Lower leg skin (tissue), 4 donors: Measurements from ENCODE around the gene ZNHIT1. TPM values are rescaled to one million over a fixed set of nuclear protein-coding genes. Genes with fewer than 3 reads are reported as not detected.
"Not testable (repeated sequence)": the region's sequence is repeated elsewhere in the genome, so short reads cannot be mapped to it uniquely, and the experiment has no call there.

Experiments used
- DNase-seq, 2 donors: peaks; one replicate each; pipeline ENCODE4 v3.0.0-alpha.2; 2019; ENCODE audit warnings: low spot score in 2 of 2
- H3K4me3 ChIP-seq: fragments of 200-600 bp; sonication (generic); 2 replicates; pipeline ENCODE4 v1.5.1; 2017; ENCODE audit warnings: mild to moderate bottlenecking, low read depth; ENCODE audit not compliant: poor library complexity, severe bottlenecking
- POLR2A ChIP-seq, 2 donors: fragments of 450-650 bp; IDR thresholded peaks; one replicate each; pipeline ENCODE4 v1.6.1; 2016 to 2017; ENCODE audit warnings: antibody characterized with exemption in 2 of 2, mild to moderate bottlenecking in 1 of 2, moderate library complexity in 1 of 2
- WGBS, 2 donors: methylation state at CpG; one replicate each; pipeline ENCODE4 v1.1.5; 2018; 5-methylcytosine and 5-hydroxymethylcytosine counted together
- intact Hi-C: fragments of 100-400 bp; cut with DNase I; formaldehyde crosslinking; loops from one replicate; pipeline ENCODE4 v1.15.0; 2023; ENCODE audit warnings: low total_unique reads
- total RNA-seq, 4 donors: library from RNA; depleted of rRNA; stranded (reverse); fragments of >200 nt; gene quantifications; one replicate each; pipeline ENCODE4 v1.1.0, GENCODE V29; 2016
- TF ChIP-seq, protein P1 (sequence below), 3 donors: fragments of 450-650 bp; IDR thresholded peaks; one replicate each; pipeline ENCODE4 v1.5.1; 2016; ENCODE audit warnings: antibody characterized with exemption in 3 of 3, mild to moderate bottlenecking in 3 of 3, moderate library complexity in 2 of 3

ZNHIT1 gene
- total RNA-seq, 4 donors from 2014 or later, result 45.3 to 87.6 (median 72.3) TPM

DNA sequence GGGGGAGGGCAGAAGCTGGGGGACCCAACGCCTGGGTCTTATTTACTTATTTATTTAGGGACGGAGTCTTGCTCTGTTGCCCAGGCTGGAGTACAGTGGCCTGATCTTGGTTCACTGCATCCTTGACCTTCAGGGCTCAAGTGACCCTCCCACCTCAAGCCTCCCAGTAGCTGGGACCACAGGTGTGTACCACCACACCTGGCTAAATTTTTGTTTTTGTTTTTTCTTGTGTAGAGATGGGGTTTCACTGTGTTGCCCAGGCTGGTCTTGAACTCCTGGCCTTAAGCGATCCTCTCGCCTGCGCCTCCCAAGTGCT, 15.4 kb upstream of the ZNHIT1 start:
- 90 to 92% methylated on average over 5 of the region's 5 CpGs for WGBS, 2 donors
- no peak overlapping the region for H3K4me3 ChIP-seq
- intact Hi-C loops, result no loop called here
- TF ChIP-seq POLR2A (IDR thresholded peaks at IDR 0.05), result no peak
- TF ChIP-seq, protein P1, sequence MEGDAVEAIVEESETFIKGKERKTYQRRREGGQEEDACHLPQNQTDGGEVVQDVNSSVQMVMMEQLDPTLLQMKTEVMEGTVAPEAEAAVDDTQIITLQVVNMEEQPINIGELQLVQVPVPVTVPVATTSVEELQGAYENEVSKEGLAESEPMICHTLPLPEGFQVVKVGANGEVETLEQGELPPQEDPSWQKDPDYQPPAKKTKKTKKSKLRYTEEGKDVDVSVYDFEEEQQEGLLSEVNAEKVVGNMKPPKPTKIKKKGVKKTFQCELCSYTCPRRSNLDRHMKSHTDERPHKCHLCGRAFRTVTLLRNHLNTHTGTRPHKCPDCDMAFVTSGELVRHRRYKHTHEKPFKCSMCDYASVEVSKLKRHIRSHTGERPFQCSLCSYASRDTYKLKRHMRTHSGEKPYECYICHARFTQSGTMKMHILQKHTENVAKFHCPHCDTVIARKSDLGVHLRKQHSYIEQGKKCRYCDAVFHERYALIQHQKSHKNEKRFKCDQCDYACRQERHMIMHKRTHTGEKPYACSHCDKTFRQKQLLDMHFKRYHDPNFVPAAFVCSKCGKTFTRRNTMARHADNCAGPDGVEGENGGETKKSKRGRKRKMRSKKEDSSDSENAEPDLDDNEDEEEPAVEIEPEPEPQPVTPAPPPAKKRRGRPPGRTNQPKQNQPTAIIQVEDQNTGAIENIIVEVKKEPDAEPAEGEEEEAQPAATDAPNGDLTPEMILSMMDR (IDR thresholded peaks at IDR 0.05), result no peak
- DNase-seq, result no peak

DNA sequence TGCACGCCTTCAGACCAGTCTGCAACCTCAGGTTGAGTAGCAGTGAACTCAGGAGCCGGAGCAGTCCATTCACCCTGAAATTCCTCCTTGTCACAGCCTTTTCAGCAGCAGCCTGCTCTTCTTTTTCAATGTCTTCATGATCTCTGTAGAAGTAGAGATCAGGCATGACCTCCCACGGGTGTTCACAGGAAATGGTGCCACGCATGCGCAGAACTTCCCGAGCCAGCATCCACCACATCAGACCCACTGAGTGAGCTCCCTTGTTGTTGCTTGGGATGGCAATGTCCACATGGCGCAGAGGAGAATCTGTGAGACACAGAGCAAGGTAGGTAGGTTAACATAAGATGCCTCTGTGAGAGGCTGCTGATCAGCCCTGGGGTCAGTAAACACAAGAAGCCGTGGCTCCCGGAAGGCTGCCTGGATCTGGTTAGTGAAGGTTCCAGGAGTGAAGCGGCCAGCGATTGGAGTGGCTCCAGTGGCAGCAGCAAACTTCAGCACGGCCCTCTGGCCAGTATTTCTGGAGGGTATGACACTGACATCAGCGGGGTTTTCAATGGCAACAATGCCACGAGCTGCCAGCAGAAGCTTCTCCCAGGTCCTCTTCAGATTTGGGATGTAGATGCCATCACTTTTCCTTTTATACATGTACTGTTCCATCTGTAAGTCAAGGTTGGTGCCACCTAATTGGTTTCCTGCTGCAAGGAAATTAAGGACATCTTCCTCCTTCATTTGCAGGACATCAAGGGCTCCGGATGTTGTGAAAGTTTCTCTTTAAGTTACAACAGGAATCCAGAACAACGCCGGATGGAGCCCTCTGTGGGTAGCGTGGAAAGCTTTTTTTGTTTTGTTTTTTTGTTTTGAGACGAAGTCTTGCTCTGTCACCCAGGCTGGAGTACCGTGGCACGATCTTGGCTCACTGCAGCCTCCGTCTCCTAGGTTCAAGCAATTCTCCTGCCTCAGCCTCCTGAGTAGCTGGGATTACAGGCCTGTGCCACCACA, 13.9 kb upstream of the ZNHIT1 start:
- 57 to 62% methylated on average over 21 to 22 of the region's 22 CpGs for WGBS, 2 donors
- DNase-seq, intact Hi-C loops: not testable (repeated sequence)

DNA sequence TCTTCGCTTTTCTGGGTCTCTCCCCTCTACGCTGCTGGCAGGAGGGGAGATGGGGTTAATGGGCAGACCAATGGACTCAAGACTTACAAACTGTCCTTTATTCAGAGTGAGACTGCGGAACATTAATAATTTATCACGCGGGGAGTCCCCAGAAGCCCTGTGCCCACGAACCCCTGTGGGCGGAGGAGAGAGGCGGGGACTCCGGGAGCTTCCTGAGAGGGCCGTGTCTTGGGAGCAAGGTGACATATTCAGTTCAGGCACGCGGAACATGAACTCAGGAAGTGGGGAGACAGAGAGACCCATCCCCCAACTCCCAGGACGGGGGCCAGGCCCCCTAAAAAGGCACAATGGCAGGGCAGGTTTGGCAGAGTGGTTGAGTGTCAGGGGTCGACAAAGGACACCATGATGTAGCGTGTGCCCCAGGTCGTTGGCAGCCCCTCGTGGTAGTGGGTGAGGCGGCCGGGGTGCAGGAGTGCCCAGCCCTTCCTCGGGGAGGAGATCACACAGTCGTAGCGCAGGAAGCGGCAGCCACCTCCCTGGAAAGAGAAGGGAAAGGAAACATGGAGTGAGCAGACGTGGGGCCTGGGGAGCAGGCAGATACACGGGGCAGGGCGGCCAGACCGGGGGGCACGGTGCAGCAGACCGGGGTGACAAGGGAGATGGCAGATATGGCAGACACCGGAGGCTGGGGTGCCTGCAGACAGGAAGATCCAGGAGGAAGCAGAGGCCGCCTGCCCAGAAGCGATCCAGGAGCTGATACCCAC, 11.9 kb upstream of the ZNHIT1 start:
- H3K4me3 ChIP-seq, result no peak overlapping the region
- intact Hi-C loops, result no loop called here
- 78 to 79% methylated on average over 32 of the region's 32 CpGs for WGBS, 2 donors
- DNase-seq, result no peak
- no peak for TF ChIP-seq POLR2A (IDR thresholded peaks at IDR 0.05)
- TF ChIP-seq, protein P1 (IDR thresholded peaks at IDR 0.05), result no peak

More for the DNA sequence above, 13.9 kb upstream of the ZNHIT1 start:
- H3K4me3 ChIP-seq, result not testable (repeated sequence)

DNA sequence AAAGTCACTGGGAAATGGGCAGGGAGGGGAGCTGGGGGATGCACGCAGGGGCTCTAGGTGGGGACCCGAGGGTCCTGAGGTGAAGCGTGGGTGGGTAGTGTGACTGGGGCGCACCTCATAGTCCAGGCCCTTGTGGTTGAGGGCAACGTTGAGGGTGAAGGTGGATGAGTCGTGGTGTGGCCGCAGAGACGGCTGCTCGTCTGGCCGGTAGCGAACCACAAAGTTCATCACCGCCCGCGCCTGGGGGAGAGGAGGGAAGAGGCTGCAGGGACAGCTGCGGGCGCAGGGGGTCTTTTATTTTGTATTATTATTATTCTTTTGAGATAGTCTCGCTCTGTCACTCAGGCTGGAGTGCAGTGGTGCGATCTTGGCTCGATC, 11.3 kb upstream of the ZNHIT1 start:
- intact Hi-C loops, result no loop called here

DNA sequence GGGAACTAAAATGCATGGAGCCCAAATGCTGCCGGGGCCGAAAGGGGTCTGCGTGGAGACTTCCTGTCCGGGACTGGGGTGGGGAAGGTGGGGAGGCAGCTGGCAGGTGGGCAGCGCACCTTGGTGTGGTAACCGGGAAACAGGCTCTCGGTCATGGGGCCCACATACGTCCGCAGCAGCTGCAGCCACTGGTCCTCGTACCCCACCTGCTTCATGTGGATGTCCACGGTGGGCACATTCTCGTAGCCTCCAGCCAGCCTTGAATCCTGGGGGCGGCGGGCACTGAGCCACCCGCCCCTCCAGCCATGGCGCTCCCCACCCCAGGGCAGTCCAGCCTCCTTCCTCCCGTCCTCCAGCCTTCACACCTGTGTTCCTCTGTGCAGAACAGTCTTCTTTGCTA, 10.5 kb upstream of the ZNHIT1 start:
- H3K4me3 ChIP-seq, result no peak overlapping the region
- TF ChIP-seq, protein P1 (IDR thresholded peaks at IDR 0.05), result no peak
- no peak for DNase-seq
- WGBS, 2 donors, result 88 to 97% methylated on average over 14 to 16 of the region's 17 CpGs
- intact Hi-C loops, result no loop called here

More for the DNA sequence above, 11.3 kb upstream of the ZNHIT1 start:
- no peak for TF ChIP-seq POLR2A (IDR thresholded peaks at IDR 0.05)
- TF ChIP-seq, protein P1 (IDR thresholded peaks at IDR 0.05), result no peak
- no peak overlapping the region for H3K4me3 ChIP-seq
- WGBS, 2 donors, result 86 to 87% methylated on average over 19 of the region's 19 CpGs
- no peak for DNase-seq

DNA sequence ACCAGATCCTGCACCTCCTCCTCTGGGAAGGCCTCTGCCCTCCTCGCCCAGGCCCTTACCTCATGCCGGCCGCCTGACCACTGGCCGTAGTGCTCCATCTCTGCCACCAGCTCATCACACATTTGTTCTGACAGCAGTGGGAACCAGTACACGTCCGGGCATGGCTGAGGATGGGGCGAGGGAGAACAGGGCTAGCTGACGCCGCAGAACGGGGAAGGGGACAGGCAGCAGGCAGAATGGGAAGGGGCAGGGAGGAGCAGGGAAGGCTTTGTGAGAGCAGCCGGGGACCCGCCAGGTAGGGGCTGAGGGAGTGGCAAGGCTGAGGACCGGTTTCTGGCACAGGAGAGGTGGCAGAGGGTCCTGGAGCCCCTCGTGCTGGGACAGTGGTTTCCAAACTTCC, 9.2 kb upstream of the ZNHIT1 start:
- 90 to 95% methylated on average over 14 of the region's 14 CpGs for WGBS, 2 donors
- no peak for DNase-seq
- no peak for TF ChIP-seq POLR2A (IDR thresholded peaks at IDR 0.05)
- TF ChIP-seq, protein P1 (IDR thresholded peaks at IDR 0.05), result no peak
- intact Hi-C loops, result no loop called here
- no peak overlapping the region for H3K4me3 ChIP-seq
